Activated CD8-positive, alpha-beta memory T cell treated with anti-CD3 and anti-CD28 coated beads, Interleukin-2, amount 10 ng/mL, durations not matched to agents 7 days and 5 days (primary cell): Measurements from ENCODE around the gene EIF2A. TPM values are rescaled to one million over a fixed set of nuclear protein-coding genes. Genes with fewer than 3 reads are reported as not detected.
"Not testable (repeated sequence)": the region's sequence is repeated elsewhere in the genome, so short reads cannot be mapped to it uniquely, and the experiment has no call there.

Source experiments
- ATAC-seq: fragments of 150-1000 bp; cut with Tn5 transposase; one replicate; pipeline ENCODE4 v1.10.0; 2021; ENCODE audit warnings: moderate library complexity
- CTCF ChIA-PET: fragments of 350-600 bp; sonication (Branson Sonifier 250); formaldehyde crosslinking; loops from one replicate; lab custom pipeline; 2021; ENCODE audit warnings: antibody characterized with exemption; lab: Charles Lee
- DNase-seq: peaks from one replicate; pipeline ENCODE4 v3.0.0-alpha.2; 2020
- H3K27ac Mint-ChIP-seq: one replicate; pipeline ENCODE4 v1.8.0; 2021; ENCODE audit warnings: mild to moderate bottlenecking, mixed read lengths
- H3K27me3 Mint-ChIP-seq: one replicate; pipeline ENCODE4 v1.8.0; 2021; ENCODE audit warnings: mixed read lengths
- H3K36me3 Mint-ChIP-seq: one replicate; pipeline ENCODE4 v1.8.0; 2021; ENCODE audit warnings: mild to moderate bottlenecking, mixed read lengths
- H3K4me1 Mint-ChIP-seq: one replicate; pipeline ENCODE4 v1.8.0; 2021; ENCODE audit warnings: mixed read lengths
- H3K4me3 Mint-ChIP-seq: one replicate; pipeline ENCODE4 v1.8.0; 2021; ENCODE audit warnings: mild to moderate bottlenecking, moderate library complexity, mixed read lengths
- H3K9me3 Mint-ChIP-seq: one replicate; pipeline ENCODE4 v1.8.0; 2022; ENCODE audit warnings: low read depth, mixed read lengths
- total RNA-seq, 2 experiments: library from RNA; stranded (reverse); gene quantifications; one replicate each; pipeline ENCODE4 v1.2.3, GENCODE V29; 2021

The EIF2A gene
- total RNA-seq, 2 experiments from 2014 or later, result 66.7 to 97.5 TPM

DNA sequence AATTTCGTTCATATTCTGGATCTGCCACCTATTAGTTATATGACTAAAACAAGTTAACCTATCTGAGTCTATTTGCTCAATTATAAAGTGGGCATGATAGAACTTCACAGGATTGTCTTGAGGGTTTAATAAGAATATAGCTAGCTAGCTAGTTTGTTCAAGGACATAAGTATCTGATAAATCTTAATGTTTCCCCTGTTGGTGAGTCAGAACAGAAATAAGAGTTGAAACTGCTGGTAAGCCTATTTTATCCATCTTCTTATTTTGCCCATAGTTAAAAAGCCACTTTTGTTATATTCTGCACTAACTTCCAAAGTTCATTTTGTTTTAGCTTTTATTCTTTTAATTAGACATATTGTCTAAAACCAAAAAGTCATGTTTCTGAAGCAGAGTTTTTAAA, 65.9 kb downstream of the EIF2A start:
- CTCF ChIA-PET, result interaction anchor here (0.9 to 1.5 kb wide), 3 partner anchors 21 to 91 kb away, joined by 3 to 6 read pairs (median 3); partner anchors contain the start of gene ERICH6
- Mint-ChIP-seq H3K4me3 (no peak overlapping the region), H3K4me1 (peaks cover 59% of the 10 kb centered on the region), H3K27ac (peak overlapping the region; percentile 46), H3K36me3 (peaks cover 42% of the 10 kb centered on the region), H3K9me3 (no peaks in the 10 kb centered on the region), H3K27me3 (no peaks in the 10 kb centered on the region)
- ATAC-seq (peak; percentile 38), DNase-seq (no peak)

- H3K9me3 Mint-ChIP-seq, result peaks cover under 1% of the 10 kb centered on the region
- H3K27me3 Mint-ChIP-seq, result no peaks in the 10 kb centered on the region
- ATAC-seq (no peak), DNase-seq (no peak)
- peaks cover 54% of the 10 kb centered on the region for H3K4me1 Mint-ChIP-seq
- CTCF ChIA-PET, result interaction anchor here (1.0 to 1.5 kb wide), 3 partner anchors 20 to 91 kb away, joined by 3 to 6 read pairs (median 3); partner anchors contain the start of gene ERICH6
- H3K4me3 Mint-ChIP-seq, result no peak overlapping the region
- H3K36me3 Mint-ChIP-seq, result peaks cover 41% of the 10 kb centered on the region
- H3K27ac Mint-ChIP-seq, result peak overlapping the region; percentile 62
Observed at GRCh38 chr3:150613034-150613433, 66.4 kb downstream of the EIF2A start.

GRCh38 chr3:150613709-150614480, 67.3 kb downstream of the EIF2A start:
- Mint-ChIP-seq H3K36me3 (peaks cover 48% of the 10 kb centered on the region), H3K9me3 (peaks cover 1% of the 10 kb centered on the region), H3K4me1 (peaks cover 53% of the 10 kb centered on the region), H3K27me3 (no peaks in the 10 kb centered on the region), H3K4me3 (no peak overlapping the region), H3K27ac (peak overlapping the region; percentile 45)
- CTCF ChIA-PET, result interaction anchor here (1.0 kb wide), 2 partner anchors 10 to 90 kb away, joined by 3 to 4 read pairs; partner anchors contain the start of gene ERICH6
- ATAC-seq (peak; percentile 65), DNase-seq (no peak)

- H3K4me1 Mint-ChIP-seq, result peaks cover 31% of the 10 kb centered on the region
Observed at GRCh38 chr3:150620002-150620689, 73.6 kb downstream of the EIF2A start.

GRCh38 chr3:150622955-150623354, 76.4 kb downstream of the EIF2A start:
- DNase-seq, H3K4me3 Mint-ChIP-seq, H3K9me3 Mint-ChIP-seq, H3K27ac Mint-ChIP-seq, H3K27me3 Mint-ChIP-seq, ATAC-seq: not testable (repeated sequence)
- H3K4me1 Mint-ChIP-seq, result peaks cover 27% of the 10 kb centered on the region
- CTCF ChIA-PET, result interaction anchor here (0.8 kb wide), 1 partner anchor 81 kb away, joined by 3 read pairs; the partner anchor contains the start of gene ERICH6
- peaks cover 45% of the 10 kb centered on the region for H3K36me3 Mint-ChIP-seq

More at GRCh38 chr3:150620002-150620689, 73.6 kb downstream of the EIF2A start:
- peaks cover 37% of the 10 kb centered on the region for H3K36me3 Mint-ChIP-seq
- no peak overlapping the region for H3K27ac Mint-ChIP-seq
- peak; percentile 53 for ATAC-seq
- H3K9me3 Mint-ChIP-seq, result peaks cover 1% of the 10 kb centered on the region
- H3K4me3 Mint-ChIP-seq, result no peak overlapping the region
- no peaks in the 10 kb centered on the region for H3K27me3 Mint-ChIP-seq
- DNase-seq, result no peak
- CTCF ChIA-PET, result interaction anchor here (0.7 to 0.8 kb wide), 3 partner anchors 13 to 59 kb away, joined by 3 to 4 read pairs (median 3); partner anchors contain the start of gene SELENOT

GRCh38 chr3:150623945-150624344, 77.4 kb downstream of the EIF2A start:
- Mint-ChIP-seq H3K4me1 (peaks cover 22% of the 10 kb centered on the region), H3K4me3 (no peak overlapping the region), H3K27me3 (no peaks in the 10 kb centered on the region), H3K27ac (no peak overlapping the region), H3K36me3 (peaks cover 42% of the 10 kb centered on the region), H3K9me3 (no peaks in the 10 kb centered on the region)
- CTCF ChIA-PET, result interaction anchor here (1.4 kb wide), 1 partner anchor 10 kb away, joined by 4 read pairs; no protein-coding TSS in a partner anchor
- no peak for ATAC-seq
- no peak for DNase-seq

- ATAC-seq, result no peak
- Mint-ChIP-seq H3K4me1 (peaks cover 8% of the 10 kb centered on the region), H3K27me3 (no peaks in the 10 kb centered on the region), H3K9me3 (no peaks in the 10 kb centered on the region), H3K36me3 (peaks cover 49% of the 10 kb centered on the region), H3K4me3 (no peak overlapping the region), H3K27ac (no peak overlapping the region)
- DNase-seq, result no peak
- CTCF ChIA-PET, result interaction anchor here (0.9 to 1.2 kb wide), 3 partner anchors 8 to 23 kb away, joined by 3 to 4 read pairs (median 3); partner anchors contain the start of gene SELENOT
Observed at GRCh38 chr3:150626148-150626930, 79.8 kb downstream of the EIF2A start.

- H3K4me1 Mint-ChIP-seq, result peaks cover 5% of the 10 kb centered on the region
- no peak for DNase-seq
- CTCF ChIA-PET, result no interaction called here
- H3K27ac Mint-ChIP-seq, result no peak overlapping the region
- no peak for ATAC-seq
- no peaks in the 10 kb centered on the region for H3K9me3 Mint-ChIP-seq
- H3K36me3 Mint-ChIP-seq, result peaks cover 49% of the 10 kb centered on the region
- no peak overlapping the region for H3K4me3 Mint-ChIP-seq
- H3K27me3 Mint-ChIP-seq, result no peaks in the 10 kb centered on the region
Observed at GRCh38 chr3:150627557-150627956, 81.0 kb downstream of the EIF2A start.

DNA sequence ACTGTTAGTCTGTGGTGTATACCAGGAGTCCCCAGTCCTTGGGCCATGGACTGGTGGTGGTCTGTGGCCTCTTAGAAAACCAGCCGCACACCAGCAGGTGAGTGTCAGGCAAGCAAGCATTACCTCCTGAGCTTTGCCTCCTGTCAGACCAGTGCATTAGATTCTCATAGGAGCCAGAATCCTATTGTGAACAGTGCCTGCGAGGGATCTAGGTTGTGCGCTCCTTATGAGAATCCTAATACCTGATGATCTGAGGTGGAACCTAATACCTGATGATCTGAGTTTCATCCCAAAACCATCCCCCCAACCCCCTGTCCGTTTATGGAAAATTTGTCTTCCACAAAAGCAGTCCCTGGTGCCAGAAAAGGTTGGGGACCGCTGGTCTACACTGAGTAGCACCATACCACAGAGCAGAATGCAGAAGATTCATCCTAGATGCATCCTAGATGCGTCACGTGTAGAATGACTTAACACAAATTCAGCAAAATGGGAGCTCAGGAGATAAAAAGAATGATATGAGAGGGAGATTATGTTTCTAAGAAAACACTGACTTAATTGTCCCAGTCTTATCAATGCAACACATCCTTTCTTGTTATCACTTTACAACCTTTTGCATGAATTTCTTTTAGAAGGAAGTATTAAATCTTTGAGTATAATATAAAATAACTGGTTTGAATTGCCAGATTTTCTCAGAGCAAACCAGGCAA, 85.1 kb downstream of the EIF2A start:
- Mint-ChIP-seq H3K27me3 (no peaks in the 10 kb centered on the region), H3K4me3 (no peak overlapping the region), H3K36me3 (peaks cover 33% of the 10 kb centered on the region), H3K9me3 (no peaks in the 10 kb centered on the region), H3K27ac (no peak overlapping the region), H3K4me1 (peaks cover 24% of the 10 kb centered on the region)
- ATAC-seq, result no peak
- no peak for DNase-seq
- CTCF ChIA-PET, result interaction anchor here (0.7 to 1.0 kb wide), 3 partner anchors 59 to 130 kb away, joined by 3 to 4 read pairs (median 3); partner anchors contain the start of gene ERICH6

GRCh38 chr3:150635076-150635475, 88.5 kb downstream of the EIF2A start:
- ATAC-seq (peak; percentile 25), DNase-seq (no peak)
- H3K36me3 Mint-ChIP-seq, result peaks cover 16% of the 10 kb centered on the region
- peaks cover 2% of the 10 kb centered on the region for H3K9me3 Mint-ChIP-seq
- CTCF ChIA-PET, result interaction anchor here (0.8 to 1.5 kb wide), 3 partner anchors 62 to 85 kb away, joined by 3 to 5 read pairs (median 3); partner anchors contain the start of gene ERICH6
- peak overlapping the region; percentile 79 for H3K27ac Mint-ChIP-seq
- no peak overlapping the region for H3K4me3 Mint-ChIP-seq
- H3K27me3 Mint-ChIP-seq, result no peaks in the 10 kb centered on the region
- peaks cover 34% of the 10 kb centered on the region for H3K4me1 Mint-ChIP-seq

DNA sequence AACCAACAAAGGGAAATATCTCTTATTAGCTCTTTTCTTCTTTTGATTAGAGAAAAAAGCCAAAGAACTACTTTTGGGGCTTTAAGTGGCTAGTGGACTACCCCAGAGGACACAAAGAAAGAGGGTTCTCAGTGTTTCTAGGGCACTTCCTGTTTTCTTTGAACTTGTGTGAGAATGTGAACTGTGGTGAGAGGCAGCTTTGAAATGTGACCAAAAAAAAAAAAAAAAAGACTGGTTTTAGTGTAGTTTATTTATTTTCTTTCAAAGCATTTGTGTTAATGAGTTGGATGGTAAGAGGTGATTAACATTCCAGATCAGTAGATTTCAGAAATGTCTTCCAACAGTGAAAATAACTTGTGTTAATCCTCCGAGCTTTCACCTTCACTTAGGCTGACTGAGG, 88.9 kb downstream of the EIF2A start:
- Mint-ChIP-seq H3K36me3 (peaks cover 15% of the 10 kb centered on the region), H3K9me3 (peaks cover 2% of the 10 kb centered on the region), H3K27ac (peak overlapping the region; percentile 79), H3K4me1 (peaks cover 34% of the 10 kb centered on the region), H3K4me3 (peak overlapping the region; percentile 13), H3K27me3 (no peaks in the 10 kb centered on the region)
- ATAC-seq (peak; percentile 94), DNase-seq (no peak)
- CTCF ChIA-PET, result interaction anchor here (0.8 to 1.5 kb wide), 4 partner anchors 62 to 508 kb away, joined by 3 to 5 read pairs (median 3); partner anchors contain the start of gene ERICH6
